SK-N-MC (cell line): ENCODE results near the gene FGF12.

ENCODE experiments used
- EZH2 ChIP-seq: fragments of 200-600 bp; sonication (generic); IDR thresholded peaks from one replicate; pipeline ENCODE4 v1.6.1; 2017; ENCODE audit warnings: antibody characterized with exemption
- FOXP2 ChIP-seq: optimal IDR thresholded peaks from 2 replicates; pipeline ENCODE3; 2011; ENCODE audit warnings: mild to moderate bottlenecking, moderate library complexity; ENCODE audit not compliant: insufficient read depth; ENCODE audit errors: extremely low read length, control extremely low read depth
- POLR2AphosphoS5 ChIP-seq: IDR thresholded peaks from 2 replicates; pipeline ENCODE4 v1.6.1; 2012; ENCODE audit warnings: mild to moderate bottlenecking, low read depth, low read length, borderline replicate concordance

GRCh38 chr3:192307631-192308030 is 419.7 kb downstream of the FGF12 start:
- TF ChIP-seq POLR2AphosphoS5 (no peak), FOXP2 (no peak), EZH2 (no peak)
